EL (cell line): ENCODE results near the gene TP63.

ENCODE experiments used
- DNase-seq: peaks from one replicate; pipeline ENCODE4 v3.0.0-alpha.2; 2016

The TP63 gene

GRCh38 chr3:189830401-189830800 lies 199.2 kb downstream of the TP63 start:
- no peak for DNase-seq

- no peak for DNase-seq
Observed at GRCh38 chr3:189833266-189833665, 202.1 kb downstream of the TP63 start.

GRCh38 chr3:189833996-189834395 lies 202.8 kb downstream of the TP63 start:
- DNase-seq, result no peak

- DNase-seq, result no peak
Observed at GRCh38 chr3:189834462-189834861, 203.3 kb downstream of the TP63 start.

- DNase-seq, result no peak
Observed at GRCh38 chr3:189836795-189837194, 205.6 kb downstream of the TP63 start.

GRCh38 chr3:189838291-189838690 lies 207.1 kb downstream of the TP63 start:
- no peak for DNase-seq

- peak; percentile 59 for DNase-seq
Observed at GRCh38 chr3:189839576-189839975, 208.4 kb downstream of the TP63 start.

- peak; percentile 60 for DNase-seq
Observed at GRCh38 chr3:189841473-189842205, 210.4 kb downstream of the TP63 start.

GRCh38 chr3:189842681-189843602 lies 211.8 kb downstream of the TP63 start:
- no peak for DNase-seq

GRCh38 chr3:189845069-189845468 lies 213.9 kb downstream of the TP63 start:
- no peak for DNase-seq

- peak; percentile 19 for DNase-seq
Observed at GRCh38 chr3:189848395-189849040, 217.3 kb downstream of the TP63 start.

GRCh38 chr3:189849262-189849661 lies 218.1 kb downstream of the TP63 start:
- DNase-seq, result no peak

- DNase-seq, result no peak
Observed at GRCh38 chr3:189851682-189852081, 220.5 kb downstream of the TP63 start.

- DNase-seq, result no peak
Observed at GRCh38 chr3:189853906-189854305, 222.7 kb downstream of the TP63 start.

- DNase-seq, result no peak
Observed at GRCh38 chr3:189860296-189860695, 229.1 kb downstream of the TP63 start.

- DNase-seq, result peak; percentile 56
Observed at GRCh38 chr3:189862385-189862998, 231.3 kb downstream of the TP63 start.

GRCh38 chr3:189863031-189863430 lies 231.8 kb downstream of the TP63 start:
- peak; percentile 7 for DNase-seq

- no peak for DNase-seq
Observed at GRCh38 chr3:189868061-189868460, 236.9 kb downstream of the TP63 start.

GRCh38 chr3:189869165-189869564 lies 238.0 kb downstream of the TP63 start:
- DNase-seq, result no peak

GRCh38 chr3:189871418-189871817 lies 240.2 kb downstream of the TP63 start:
- DNase-seq, result no peak

GRCh38 chr3:189883113-189883753 lies 252.0 kb downstream of the TP63 start:
- no peak for DNase-seq

GRCh38 chr3:189890496-189890895 lies 259.3 kb downstream of the TP63 start:
- DNase-seq, result no peak

GRCh38 chr3:189896533-189896932 lies 265.3 kb downstream of the TP63 start:
- no peak for DNase-seq
